GM08714 (cell line): ENCODE measurements around the gene BABAM1.

ENCODE experiments used
- H3K4me3 ChIP-seq: fragments of 200-500 bp; sonication (Bioruptor generic); 2 replicates; pipeline ENCODE4 v1.5.1; 2014; ENCODE audit warnings: mild to moderate bottlenecking, low read length, inconsistent platforms
- ZNF274 ChIP-seq: IDR thresholded peaks from 2 replicates; pipeline ENCODE4 v1.6.1; 2012; ENCODE audit warnings: mild to moderate bottlenecking, low read depth, low read length

BABAM1 gene

GRCh38 chr19:17296976-17297375 lies 29.7 kb downstream of the BABAM1 start:
- TF ChIP-seq ZNF274, result no peak
- no peak overlapping the region for H3K4me3 ChIP-seq

GRCh38 chr19:17300992-17301619 lies 33.9 kb downstream of the BABAM1 start:
- TF ChIP-seq ZNF274, result no peak
- no peak overlapping the region for H3K4me3 ChIP-seq

- no peak for TF ChIP-seq ZNF274
- H3K4me3 ChIP-seq, result peak overlapping the region; percentile 69
Observed at GRCh38 chr19:17302391-17303166, 35.3 kb downstream of the BABAM1 start.

GRCh38 chr19:17303167-17303939 lies 36.1 kb downstream of the BABAM1 start, which contains the start of gene ABHD8:
Gene ABHD8, minus strand, starts transcription at chr19:17303425. Its CDS starts 1,809 bp downstream, at chr19:17301616.
- peak within 1 kb of the TSS; percentile 69 for H3K4me3 ChIP-seq
- TF ChIP-seq ZNF274, result no peak

GRCh38 chr19:17303940-17304267 lies 36.7 kb downstream of the BABAM1 start:
- no peak for TF ChIP-seq ZNF274
- H3K4me3 ChIP-seq, result no peak overlapping the region

GRCh38 chr19:17304386-17305215 lies 37.4 kb downstream of the BABAM1 start:
- TF ChIP-seq ZNF274, result no peak
- H3K4me3 ChIP-seq, result no peak overlapping the region

- no peak overlapping the region for H3K4me3 ChIP-seq
- TF ChIP-seq ZNF274, result no peak
Observed at GRCh38 chr19:17305216-17305516, 37.9 kb downstream of the BABAM1 start.

GRCh38 chr19:17305517-17306284 lies 38.5 kb downstream of the BABAM1 start, which contains the start of gene MRPL34:
Gene MRPL34, plus strand, starts transcription at chr19:17305872. Its CDS starts 21 bp downstream, at chr19:17305893.
- H3K4me3 ChIP-seq, result peak within 1 kb of the TSS; percentile 85
- TF ChIP-seq ZNF274, result no peak

- TF ChIP-seq ZNF274, result no peak
- H3K4me3 ChIP-seq, result peak overlapping the region; percentile 85
Observed at GRCh38 chr19:17306285-17306714, 39.1 kb downstream of the BABAM1 start.

- no peak overlapping the region for H3K4me3 ChIP-seq
- TF ChIP-seq ZNF274, result no peak
Observed at GRCh38 chr19:17307876-17308377, 40.7 kb downstream of the BABAM1 start.

- peak within 1 kb of the TSS; percentile 73 for H3K4me3 ChIP-seq
- no peak for TF ChIP-seq ZNF274
Observed at GRCh38 chr19:17309198-17309964, 42.1 kb downstream of the BABAM1 start, which contains the start of gene DDA1. Gene DDA1, plus strand, starts transcription at chr19:17309563. Its CDS starts 92 bp downstream, at chr19:17309655.

GRCh38 chr19:17309965-17310461 lies 42.8 kb downstream of the BABAM1 start:
- TF ChIP-seq ZNF274, result no peak

More at GRCh38 chr19:17309965-17310461, 42.8 kb downstream of the BABAM1 start:
- H3K4me3 ChIP-seq, result peak overlapping the region; percentile 73
